H1 (cell line): Measurements from ENCODE around the gene GLP1R. TPM values are rescaled to one million over a fixed set of nuclear protein-coding genes. Genes with fewer than 3 reads are reported as not detected.

Source experiments
- polyA plus RNA-seq, 7 experiments: library from polyadenylated mRNA; depleted of rRNA in 3 of 7; stranded (reverse) in 5 of 7; unstranded in 2 of 7; fragments of >200 nt in 5 of 7; fragments of 200-250 nt in 2 of 7; gene quantifications; 1 replicate in 5 of 7; 2 replicates in 1 of 7; 4 replicates in 1 of 7; pipeline versions ENCODE4 v1.2.1 to v1.2.3, GENCODE V29; 2011 to 2013; ENCODE audit warnings: missing spikeins in 2 of 7, mixed read lengths in 2 of 7
- total RNA-seq: library from RNA; stranded (reverse); fragmentation: NEBNext Ultra II Directional; extraction: Animal tissue kit (Norgen Biotek cat#: 25700); gene quantifications from 2 replicates; pipeline ENCODE4 v1.2.1, GENCODE V29; 2021
- TF ChIP-seq, protein P1 (sequence below): IDR thresholded peaks from 2 replicates; pipeline ENCODE4 v1.6.1; 2011; ENCODE audit warnings: low read length, improper control_type of control experiment

GLP1R gene
- total and polyA plus RNA-seq, 2 of the 8 experiments (the other 6 are each of a cell fraction or from before 2014, with no cell fraction given): 2.6 to 2.7 TPM

DNA sequence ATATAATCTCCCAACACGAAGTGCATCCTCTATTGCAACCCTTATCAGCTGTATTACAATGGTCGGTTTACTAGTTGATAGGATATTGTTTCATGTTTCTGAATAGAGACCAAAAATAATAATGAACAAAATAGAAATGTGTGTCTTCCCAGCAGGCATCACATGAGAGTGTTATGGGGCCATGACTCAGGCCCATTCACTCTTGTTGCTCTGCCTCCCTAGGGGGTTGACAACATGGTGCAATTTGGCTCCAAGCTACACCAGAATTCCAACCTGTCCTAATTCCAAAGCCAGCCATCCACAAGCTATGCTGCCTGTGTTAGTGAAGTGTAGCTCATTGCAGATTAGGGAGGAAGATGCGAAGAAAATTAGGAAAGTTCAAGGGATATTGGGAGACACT lies 79.5 kb downstream of the GLP1R start (continued):
- TF ChIP-seq, protein P1, sequence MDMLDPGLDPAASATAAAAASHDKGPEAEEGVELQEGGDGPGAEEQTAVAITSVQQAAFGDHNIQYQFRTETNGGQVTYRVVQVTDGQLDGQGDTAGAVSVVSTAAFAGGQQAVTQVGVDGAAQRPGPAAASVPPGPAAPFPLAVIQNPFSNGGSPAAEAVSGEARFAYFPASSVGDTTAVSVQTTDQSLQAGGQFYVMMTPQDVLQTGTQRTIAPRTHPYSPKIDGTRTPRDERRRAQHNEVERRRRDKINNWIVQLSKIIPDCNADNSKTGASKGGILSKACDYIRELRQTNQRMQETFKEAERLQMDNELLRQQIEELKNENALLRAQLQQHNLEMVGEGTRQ: no peak
